ENCODE results near the gene MSN.

Gene MSN

GRCh38 chrX:65706041-65706828 is 38.8 kb downstream of the MSN start:
- no peaks in the 10 kb centered on the region for H3K36me3 ChIP-seq (replicated peaks; ENCODE audit: insufficient read depth, low read length)
- peaks cover 29% of the 10 kb centered on the region for H3K4me1 ChIP-seq (ENCODE audit: low read length)
- H3K4me3 ChIP-seq (ENCODE audit: low read length), result no peak overlapping the region
- DNase-seq, result no peak
- no peaks in the 10 kb centered on the region for H3K9me3 ChIP-seq (replicated peaks; ENCODE audit: insufficient read depth, low read length)
- H3K79me2 ChIP-seq (ENCODE audit: low read length), result peaks cover 92% of the 10 kb centered on the region
- no peaks in the 10 kb centered on the region for H3K27me3 ChIP-seq (replicated peaks; ENCODE audit: insufficient read depth, low read length)
- H3K27ac ChIP-seq (ENCODE audit: low read length), result peak overlapping the region; percentile 33; the same call in 1 of the 2 replicates
- H3F3A ChIP-seq (ENCODE audit: insufficient read depth, low read length), result peaks cover 10% of the 10 kb centered on the region
- H2AFZ ChIP-seq (ENCODE audit: low read length), result no peak overlapping the region
- H3K9me2 ChIP-seq (replicated peaks; ENCODE audit: insufficient read depth, low read length), result no peaks in the 10 kb centered on the region
- H3K4me2 ChIP-seq (ENCODE audit: low read depth, low read length), result no peak overlapping the region
- no peak overlapping the region for H3K9ac ChIP-seq (ENCODE audit: low read length)
- TF ChIP-seq EZH2phosphoT487 (IDR thresholded peaks at IDR 0.05; ENCODE audit: low read length) (no peak), EZH2 (optimal IDR thresholded peaks at IDR 0.05; ENCODE audit: low read depth, low read length) (no peak)
- TF ChIP-seq, protein P1, sequence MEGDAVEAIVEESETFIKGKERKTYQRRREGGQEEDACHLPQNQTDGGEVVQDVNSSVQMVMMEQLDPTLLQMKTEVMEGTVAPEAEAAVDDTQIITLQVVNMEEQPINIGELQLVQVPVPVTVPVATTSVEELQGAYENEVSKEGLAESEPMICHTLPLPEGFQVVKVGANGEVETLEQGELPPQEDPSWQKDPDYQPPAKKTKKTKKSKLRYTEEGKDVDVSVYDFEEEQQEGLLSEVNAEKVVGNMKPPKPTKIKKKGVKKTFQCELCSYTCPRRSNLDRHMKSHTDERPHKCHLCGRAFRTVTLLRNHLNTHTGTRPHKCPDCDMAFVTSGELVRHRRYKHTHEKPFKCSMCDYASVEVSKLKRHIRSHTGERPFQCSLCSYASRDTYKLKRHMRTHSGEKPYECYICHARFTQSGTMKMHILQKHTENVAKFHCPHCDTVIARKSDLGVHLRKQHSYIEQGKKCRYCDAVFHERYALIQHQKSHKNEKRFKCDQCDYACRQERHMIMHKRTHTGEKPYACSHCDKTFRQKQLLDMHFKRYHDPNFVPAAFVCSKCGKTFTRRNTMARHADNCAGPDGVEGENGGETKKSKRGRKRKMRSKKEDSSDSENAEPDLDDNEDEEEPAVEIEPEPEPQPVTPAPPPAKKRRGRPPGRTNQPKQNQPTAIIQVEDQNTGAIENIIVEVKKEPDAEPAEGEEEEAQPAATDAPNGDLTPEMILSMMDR (IDR thresholded peaks at IDR 0.05; ENCODE audit: low read length), result no peak
- 0 out of 2 replicates have a peak, but pooled peaks cover 3% of the 10 kb centered on the region for H4K20me1 ChIP-seq (ENCODE audit: insufficient read depth, low read length)

- no peaks in the 10 kb centered on the region for H3K9me3 ChIP-seq (replicated peaks; ENCODE audit: insufficient read depth, low read length)
- DNase-seq, result no peak
- no peak overlapping the region for H3K4me2 ChIP-seq (ENCODE audit: low read depth, low read length)
- H3K27ac ChIP-seq (ENCODE audit: low read length), result no peak overlapping the region
- H3K27me3 ChIP-seq (replicated peaks; ENCODE audit: insufficient read depth, low read length), result no peaks in the 10 kb centered on the region
- 0 out of 2 replicates have a peak, but pooled peaks cover 3% of the 10 kb centered on the region for H4K20me1 ChIP-seq (ENCODE audit: insufficient read depth, low read length)
- no peak overlapping the region for H3K4me3 ChIP-seq (ENCODE audit: low read length)
- H3K4me1 ChIP-seq (ENCODE audit: low read length), result peaks cover 24% of the 10 kb centered on the region
- peaks cover 92% of the 10 kb centered on the region for H3K79me2 ChIP-seq (ENCODE audit: low read length)
- H3F3A ChIP-seq (ENCODE audit: insufficient read depth, low read length), result peaks cover 10% of the 10 kb centered on the region
- H3K9ac ChIP-seq (ENCODE audit: low read length), result no peak overlapping the region
- no peak for TF ChIP-seq EZH2 (optimal IDR thresholded peaks at IDR 0.05; ENCODE audit: low read depth, low read length)
- TF ChIP-seq, protein P1 (IDR thresholded peaks at IDR 0.05; ENCODE audit: low read length), result no peak
- H3K36me3 ChIP-seq (replicated peaks; ENCODE audit: insufficient read depth, low read length), result no peaks in the 10 kb centered on the region
- no peaks in the 10 kb centered on the region for H3K9me2 ChIP-seq (replicated peaks; ENCODE audit: insufficient read depth, low read length)
- H2AFZ ChIP-seq (ENCODE audit: low read length), result no peak overlapping the region
Measured at GRCh38 chrX:65707151-65707550, 39.7 kb downstream of the MSN start.

- Histone ChIP-seq H3K27ac (ENCODE audit: low read length) (no peak overlapping the region), H3K9me2 (replicated peaks; ENCODE audit: insufficient read depth, low read length) (no peaks in the 10 kb centered on the region), H3K36me3 (replicated peaks; ENCODE audit: insufficient read depth, low read length) (no peaks in the 10 kb centered on the region), H3K27me3 (replicated peaks; ENCODE audit: insufficient read depth, low read length) (no peaks in the 10 kb centered on the region), H3K4me3 (ENCODE audit: low read length) (no peak overlapping the region), H2AFZ (ENCODE audit: low read length) (no peak overlapping the region), H3K79me2 (ENCODE audit: low read length) (peaks cover 92% of the 10 kb centered on the region), H3K4me1 (ENCODE audit: low read length) (no peaks in the 10 kb centered on the region), H3K9me3 (replicated peaks; ENCODE audit: insufficient read depth, low read length) (no peaks in the 10 kb centered on the region), H3F3A (ENCODE audit: insufficient read depth, low read length) (no peaks in the 10 kb centered on the region), H3K4me2 (ENCODE audit: low read depth, low read length) (no peak overlapping the region), H4K20me1 (ENCODE audit: insufficient read depth, low read length) (peaks cover 5% of the 10 kb centered on the region; the same call in 1 of the 2 replicates), H3K9ac (ENCODE audit: low read length) (no peak overlapping the region)
- TF ChIP-seq EZH2phosphoT487 (IDR thresholded peaks at IDR 0.05; ENCODE audit: low read length), result no peak
- TF ChIP-seq, protein P1 (IDR thresholded peaks at IDR 0.05; ENCODE audit: low read length), result no peak
- TF ChIP-seq EZH2 (optimal IDR thresholded peaks at IDR 0.05; ENCODE audit: low read depth, low read length), result no peak
- no peak for DNase-seq
Measured at GRCh38 chrX:65712005-65712806, 44.8 kb downstream of the MSN start.

Data from MM.1S (cell line).